Measurements from ENCODE around the gene KIAA0040.
A peak's percentile ranks its signal among the peaks of the same experiment; 100 is the strongest.

KIAA0040 gene

GRCh38 chr1:175134500-175134899 is 58.1 kb downstream of the KIAA0040 start:
- Histone ChIP-seq H3K36me3 (ENCODE audit: insufficient read depth, insufficient read length, low read length) (no peaks in the 10 kb centered on the region), H3K9me3 (ENCODE audit: insufficient read depth, low read length) (no peaks in the 10 kb centered on the region), H3K27me3 (ENCODE audit: insufficient read depth, insufficient read length) (no peaks in the 10 kb centered on the region), H3K9ac (ENCODE audit: insufficient read length, low read depth) (no peak overlapping the region), H3K4me3 (ENCODE audit: insufficient read length, low read depth) (no peak overlapping the region), H3K4me1 (ENCODE audit: insufficient read depth, insufficient read length) (peaks cover 2% of the 10 kb centered on the region)
- DNase-seq (ENCODE audit: low read depth, low spot score): no peak
- TF ChIP-seq YY1 (IDR thresholded peaks at IDR 0.05; ENCODE audit: insufficient read depth, insufficient read length) (no peak), ZNF274 (IDR thresholded peaks at IDR 0.05; ENCODE audit: low read depth, low read length) (no peak), SUZ12 (IDR thresholded peaks at IDR 0.05; ENCODE audit: extremely low read depth, insufficient read depth, insufficient read length) (no peak)

- TF ChIP-seq SUZ12 (IDR thresholded peaks at IDR 0.05; ENCODE audit: extremely low read depth, insufficient read depth, insufficient read length) (no peak), YY1 (IDR thresholded peaks at IDR 0.05; ENCODE audit: insufficient read depth, insufficient read length) (no peak), ZNF274 (IDR thresholded peaks at IDR 0.05; ENCODE audit: low read depth, low read length) (no peak)
- peaks cover 2% of the 10 kb centered on the region for H3K4me1 ChIP-seq (ENCODE audit: insufficient read depth, insufficient read length)
- no peaks in the 10 kb centered on the region for H3K27me3 ChIP-seq (ENCODE audit: insufficient read depth, insufficient read length)
- no peak for DNase-seq (ENCODE audit: low read depth, low spot score)
- no peak overlapping the region for H3K4me3 ChIP-seq (ENCODE audit: insufficient read length, low read depth)
- H3K9ac ChIP-seq (ENCODE audit: insufficient read length, low read depth): no peak overlapping the region
- no peaks in the 10 kb centered on the region for H3K36me3 ChIP-seq (ENCODE audit: insufficient read depth, insufficient read length, low read length)
- H3K9me3 ChIP-seq (ENCODE audit: insufficient read depth, low read length): no peaks in the 10 kb centered on the region
These were observed 58.7 kb downstream of the KIAA0040 start for GRCh38 chr1:175133673-175134435.

GRCh38 chr1:175132436-175132835 is 60.1 kb downstream of the KIAA0040 start:
- Histone ChIP-seq H3K4me3 (ENCODE audit: insufficient read length, low read depth) (no peak overlapping the region), H3K9me3 (ENCODE audit: insufficient read depth, low read length) (no peaks in the 10 kb centered on the region), H3K36me3 (ENCODE audit: insufficient read depth, insufficient read length, low read length) (no peaks in the 10 kb centered on the region), H3K4me1 (ENCODE audit: insufficient read depth, insufficient read length) (peaks cover 4% of the 10 kb centered on the region), H3K27me3 (ENCODE audit: insufficient read depth, insufficient read length) (no peaks in the 10 kb centered on the region), H3K9ac (ENCODE audit: insufficient read length, low read depth) (no peak overlapping the region)
- no peak for DNase-seq (ENCODE audit: low read depth, low spot score)
- TF ChIP-seq SUZ12 (IDR thresholded peaks at IDR 0.05; ENCODE audit: extremely low read depth, insufficient read depth, insufficient read length): no peak
- TF ChIP-seq YY1 (IDR thresholded peaks at IDR 0.05; ENCODE audit: insufficient read depth, insufficient read length): no peak
- no peak for TF ChIP-seq ZNF274 (IDR thresholded peaks at IDR 0.05; ENCODE audit: low read depth, low read length)

GRCh38 chr1:175131095-175131494 is 61.5 kb downstream of the KIAA0040 start:
- no peak overlapping the region for H3K9ac ChIP-seq (ENCODE audit: insufficient read length, low read depth)
- DNase-seq (ENCODE audit: low read depth, low spot score): no peak
- TF ChIP-seq ZNF274 (IDR thresholded peaks at IDR 0.05; ENCODE audit: low read depth, low read length) (no peak), YY1 (IDR thresholded peaks at IDR 0.05; ENCODE audit: insufficient read depth, insufficient read length) (no peak), SUZ12 (IDR thresholded peaks at IDR 0.05; ENCODE audit: extremely low read depth, insufficient read depth, insufficient read length) (no peak)
- H3K9me3 ChIP-seq (ENCODE audit: insufficient read depth, low read length): no peaks in the 10 kb centered on the region
- no peaks in the 10 kb centered on the region for H3K36me3 ChIP-seq (ENCODE audit: insufficient read depth, insufficient read length, low read length)
- H3K4me1 ChIP-seq (ENCODE audit: insufficient read depth, insufficient read length): peaks cover 4% of the 10 kb centered on the region
- H3K27me3 ChIP-seq (ENCODE audit: insufficient read depth, insufficient read length): no peaks in the 10 kb centered on the region
- no peak overlapping the region for H3K4me3 ChIP-seq (ENCODE audit: insufficient read length, low read depth)

GRCh38 chr1:175130649-175131045 is 61.9 kb downstream of the KIAA0040 start:
- H3K4me1 ChIP-seq (ENCODE audit: insufficient read depth, insufficient read length): peaks cover 4% of the 10 kb centered on the region
- no peak for TF ChIP-seq YY1 (IDR thresholded peaks at IDR 0.05; ENCODE audit: insufficient read depth, insufficient read length)
- TF ChIP-seq SUZ12 (IDR thresholded peaks at IDR 0.05; ENCODE audit: extremely low read depth, insufficient read depth, insufficient read length): no peak
- no peak for TF ChIP-seq ZNF274 (IDR thresholded peaks at IDR 0.05; ENCODE audit: low read depth, low read length)
- H3K27me3 ChIP-seq (ENCODE audit: insufficient read depth, insufficient read length): no peaks in the 10 kb centered on the region
- no peak overlapping the region for H3K9ac ChIP-seq (ENCODE audit: insufficient read length, low read depth)
- H3K4me3 ChIP-seq (ENCODE audit: insufficient read length, low read depth): no peak overlapping the region
- H3K9me3 ChIP-seq (ENCODE audit: insufficient read depth, low read length): no peaks in the 10 kb centered on the region
- no peaks in the 10 kb centered on the region for H3K36me3 ChIP-seq (ENCODE audit: insufficient read depth, insufficient read length, low read length)
- DNase-seq (ENCODE audit: low read depth, low spot score): no peak

- H3K9ac ChIP-seq (ENCODE audit: insufficient read length, low read depth): no peak overlapping the region
- H3K4me3 ChIP-seq (ENCODE audit: insufficient read length, low read depth): no peak overlapping the region
- H3K36me3 ChIP-seq (ENCODE audit: insufficient read depth, insufficient read length, low read length): no peaks in the 10 kb centered on the region
- H3K9me3 ChIP-seq (ENCODE audit: insufficient read depth, low read length): no peaks in the 10 kb centered on the region
- peaks cover 4% of the 10 kb centered on the region for H3K4me1 ChIP-seq (ENCODE audit: insufficient read depth, insufficient read length)
- H3K27me3 ChIP-seq (ENCODE audit: insufficient read depth, insufficient read length): no peaks in the 10 kb centered on the region
- DNase-seq (ENCODE audit: low read depth, low spot score): peak; percentile 95
- TF ChIP-seq ZNF274 (IDR thresholded peaks at IDR 0.05; ENCODE audit: low read depth, low read length) (no peak), YY1 (IDR thresholded peaks at IDR 0.05; ENCODE audit: insufficient read depth, insufficient read length) (no peak), SUZ12 (IDR thresholded peaks at IDR 0.05; ENCODE audit: extremely low read depth, insufficient read depth, insufficient read length) (no peak)
These were observed 62.5 kb downstream of the KIAA0040 start for GRCh38 chr1:175129997-175130648.

GRCh38 chr1:175129644-175129996 is 63.0 kb downstream of the KIAA0040 start:
- no peaks in the 10 kb centered on the region for H3K36me3 ChIP-seq (ENCODE audit: insufficient read depth, insufficient read length, low read length)
- peaks cover 4% of the 10 kb centered on the region for H3K4me1 ChIP-seq (ENCODE audit: insufficient read depth, insufficient read length)
- no peaks in the 10 kb centered on the region for H3K9me3 ChIP-seq (ENCODE audit: insufficient read depth, low read length)
- H3K9ac ChIP-seq (ENCODE audit: insufficient read length, low read depth): no peak overlapping the region
- no peak for DNase-seq (ENCODE audit: low read depth, low spot score)
- no peaks in the 10 kb centered on the region for H3K27me3 ChIP-seq (ENCODE audit: insufficient read depth, insufficient read length)
- TF ChIP-seq SUZ12 (IDR thresholded peaks at IDR 0.05; ENCODE audit: extremely low read depth, insufficient read depth, insufficient read length) (no peak), ZNF274 (IDR thresholded peaks at IDR 0.05; ENCODE audit: low read depth, low read length) (no peak), YY1 (IDR thresholded peaks at IDR 0.05; ENCODE audit: insufficient read depth, insufficient read length) (no peak)
- H3K4me3 ChIP-seq (ENCODE audit: insufficient read length, low read depth): no peak overlapping the region
